Measurements from ENCODE around the gene ZNF207.

- TF ChIP-seq ZBTB26 (tag by site-specific recombination; optimal IDR thresholded peaks at IDR 0.05): no peak
- TF ChIP-seq CTCF (tag by site-specific recombination; IDR thresholded peaks at IDR 0.05): no peak
- no peak for TF ChIP-seq ZBTB10 (tag by site-specific recombination; IDR thresholded peaks at IDR 0.05)
- no peak for TF ChIP-seq ZNF654 (tag by site-specific recombination; IDR thresholded peaks at IDR 0.05; ENCODE audit: low read depth)
- TF ChIP-seq ZEB2 (tag by site-specific recombination; IDR thresholded peaks at IDR 0.05): no peak
- no peak for TF ChIP-seq ZNF530 (tag by site-specific recombination; IDR thresholded peaks at IDR 0.05; ENCODE audit: low read depth)
- TF ChIP-seq ZSCAN30 (tag by site-specific recombination; IDR thresholded peaks at IDR 0.05): no peak
- no peak for TF ChIP-seq ZSCAN5A (tag by site-specific recombination; IDR thresholded peaks at IDR 0.05)
- no peak for TF ChIP-seq ZNF311 (tag by site-specific recombination; IDR thresholded peaks at IDR 0.05; ENCODE audit: borderline replicate concordance)
Measured at GRCh38 chr17:32335046-32335445, 14.9 kb upstream of the ZNF207 start.
